Activated CD8-positive, alpha-beta T cell treated with anti-CD3 and anti-CD28 coated beads for 36 hours (primary cell): Measurements from ENCODE around the gene FOXP1. TPM values are rescaled to one million over a fixed set of nuclear protein-coding genes. Genes with fewer than 3 reads are reported as not detected.

Source experiments
- ATAC-seq: fragments of 200-7000 bp; cut with Tn5 transposase; one replicate; pipeline ENCODE4 v1.10.0; 2021; ENCODE audit warnings: mild to moderate bottlenecking, moderate library complexity
- CTCF ChIA-PET: fragments of 350-600 bp; sonication (Branson Sonifier 250); formaldehyde crosslinking; loops from one replicate; lab custom pipeline; 2021; ENCODE audit warnings: antibody characterized with exemption; lab: Charles Lee
- POLR2A ChIA-PET: fragments of 350-600 bp; sonication (Branson Sonifier 250); formaldehyde crosslinking; loops from one replicate; lab custom pipeline; 2021; ENCODE audit warnings: antibody characterized with exemption; lab: Charles Lee
- DNase-seq: peaks from one replicate; pipeline ENCODE4 v3.0.0-alpha.2; 2020
- H3K27ac Mint-ChIP-seq: one replicate; pipeline ENCODE4 v1.8.0; 2021; ENCODE audit warnings: mild to moderate bottlenecking, mixed read lengths
- H3K27me3 Mint-ChIP-seq: one replicate; pipeline ENCODE4 v1.8.0; 2021; ENCODE audit warnings: mixed read lengths
- H3K36me3 Mint-ChIP-seq: one replicate; pipeline ENCODE4 v1.8.0; 2021; ENCODE audit warnings: low read depth, mixed read lengths
- H3K4me1 Mint-ChIP-seq: one replicate; pipeline ENCODE4 v1.8.0; 2021; ENCODE audit warnings: low read depth, mixed read lengths
- H3K4me3 Mint-ChIP-seq: one replicate; pipeline ENCODE4 v1.8.0; 2021; ENCODE audit warnings: mild to moderate bottlenecking, moderate library complexity, mixed read lengths
- H3K9me3 Mint-ChIP-seq: one replicate; pipeline ENCODE4 v1.8.0; 2021; ENCODE audit warnings: mixed read lengths
- intact Hi-C: fragments of 100-400 bp; cut with micrococcal nuclease; formaldehyde crosslinking; loops from one replicate; pipeline ENCODE4 v1.10.0; 2022
- total RNA-seq, 2 experiments: library from RNA; stranded (reverse); gene quantifications; one replicate each; pipeline ENCODE4 v1.2.3, GENCODE V29; 2021
- TF ChIP-seq, protein P1 (sequence below): fragments of 200-600 bp; IDR thresholded peaks from one replicate; pipeline ENCODE4 v1.8.0; 2022; ENCODE audit warnings: antibody characterized with exemption, mild to moderate bottlenecking

The FOXP1 gene
- total RNA-seq, 2 experiments from 2014 or later, result 145 to 153 TPM

DNA sequence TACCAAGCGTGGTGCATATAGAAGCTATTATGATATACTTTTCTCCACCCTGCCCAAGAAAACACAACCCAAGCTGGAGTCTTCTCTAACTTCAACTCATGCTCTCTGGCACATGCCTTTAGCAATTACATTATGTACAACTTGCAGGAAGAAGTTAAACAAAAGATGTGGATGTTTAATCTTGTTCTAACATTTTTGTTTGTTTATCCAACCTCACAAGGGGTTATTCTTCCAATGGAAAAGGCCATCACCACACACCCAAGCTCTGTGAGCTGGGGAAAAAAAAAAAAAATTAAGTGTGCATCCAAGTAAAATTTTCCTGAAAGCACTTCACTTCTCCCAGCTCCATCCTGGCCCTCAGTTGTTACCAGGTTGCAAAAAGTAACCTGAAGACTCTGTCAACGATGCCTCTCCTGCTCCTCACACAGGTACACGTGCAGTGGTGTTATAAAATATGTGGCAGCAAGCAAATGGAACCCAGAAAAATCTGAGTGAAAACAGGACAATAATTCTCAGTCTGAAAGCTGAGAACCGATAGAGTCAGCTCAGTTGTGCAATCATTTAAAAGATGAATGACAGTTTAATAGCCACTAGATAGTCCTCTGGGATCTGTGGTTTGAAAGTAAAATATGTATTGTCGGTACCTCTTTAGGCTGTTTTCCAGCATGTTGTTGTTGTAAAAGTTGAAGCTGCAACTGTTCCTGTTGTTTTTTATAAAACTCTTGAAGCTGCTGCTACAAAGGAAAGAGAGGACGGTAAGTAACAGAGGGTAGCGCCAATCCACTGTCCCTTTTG lies 531.4 kb downstream of the FOXP1 start:
- POLR2A ChIA-PET, result interaction anchor here (1.1 to 3.6 kb wide), 3 partner anchors 10 to 70 kb away, joined by 3 to 39 read pairs (median 3); no protein-coding TSS in a partner anchor
- no peak for ATAC-seq
- TF ChIP-seq, protein P1, sequence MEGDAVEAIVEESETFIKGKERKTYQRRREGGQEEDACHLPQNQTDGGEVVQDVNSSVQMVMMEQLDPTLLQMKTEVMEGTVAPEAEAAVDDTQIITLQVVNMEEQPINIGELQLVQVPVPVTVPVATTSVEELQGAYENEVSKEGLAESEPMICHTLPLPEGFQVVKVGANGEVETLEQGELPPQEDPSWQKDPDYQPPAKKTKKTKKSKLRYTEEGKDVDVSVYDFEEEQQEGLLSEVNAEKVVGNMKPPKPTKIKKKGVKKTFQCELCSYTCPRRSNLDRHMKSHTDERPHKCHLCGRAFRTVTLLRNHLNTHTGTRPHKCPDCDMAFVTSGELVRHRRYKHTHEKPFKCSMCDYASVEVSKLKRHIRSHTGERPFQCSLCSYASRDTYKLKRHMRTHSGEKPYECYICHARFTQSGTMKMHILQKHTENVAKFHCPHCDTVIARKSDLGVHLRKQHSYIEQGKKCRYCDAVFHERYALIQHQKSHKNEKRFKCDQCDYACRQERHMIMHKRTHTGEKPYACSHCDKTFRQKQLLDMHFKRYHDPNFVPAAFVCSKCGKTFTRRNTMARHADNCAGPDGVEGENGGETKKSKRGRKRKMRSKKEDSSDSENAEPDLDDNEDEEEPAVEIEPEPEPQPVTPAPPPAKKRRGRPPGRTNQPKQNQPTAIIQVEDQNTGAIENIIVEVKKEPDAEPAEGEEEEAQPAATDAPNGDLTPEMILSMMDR, result no peak
- Mint-ChIP-seq H3K27me3 (no peaks in the 10 kb centered on the region), H3K9me3 (no peaks in the 10 kb centered on the region), H3K27ac (peak overlapping the region; percentile 90), H3K4me1 (peaks cover 100% of the 10 kb centered on the region), H3K4me3 (no peak overlapping the region), H3K36me3 (peaks cover 83% of the 10 kb centered on the region)
- CTCF ChIA-PET, result interaction anchor here (1.5 to 1.6 kb wide), 4 partner anchors 9 to 534 kb away, joined by 3 to 5 read pairs (median 4); no protein-coding TSS in a partner anchor
- no peak for DNase-seq
- intact Hi-C loops, result no loop called here

DNA sequence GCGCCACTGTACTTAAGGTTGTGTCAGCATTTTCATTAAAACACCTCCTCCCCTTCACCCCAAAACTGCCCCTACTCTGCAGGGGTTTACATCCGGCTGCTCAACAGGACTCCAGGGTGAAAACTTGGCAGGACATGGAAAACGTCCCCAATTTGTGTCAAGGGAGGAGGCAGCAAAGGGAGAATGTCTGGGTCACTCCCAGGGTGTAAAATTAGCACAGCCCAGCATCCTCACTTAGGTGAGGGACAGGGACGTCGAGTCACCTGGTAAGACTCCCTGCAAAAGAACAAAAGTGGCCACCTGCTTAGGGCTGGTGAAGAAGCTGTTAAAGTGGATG lies 532.3 kb downstream of the FOXP1 start:
- DNase-seq (no peak), ATAC-seq (no peak)
- peaks cover 85% of the 10 kb centered on the region for H3K36me3 Mint-ChIP-seq
- H3K9me3 Mint-ChIP-seq, result no peaks in the 10 kb centered on the region
- CTCF ChIA-PET, result interaction anchor here (1.2 to 1.8 kb wide), 6 partner anchors 10 to 535 kb away, joined by 3 to 5 read pairs (median 4); no protein-coding TSS in a partner anchor
- H3K27ac Mint-ChIP-seq, result peak overlapping the region; percentile 90
- H3K4me3 Mint-ChIP-seq, result peak overlapping the region; percentile 16
- TF ChIP-seq, protein P1, result no peak
- POLR2A ChIA-PET, result interaction anchor here (1.0 to 3.6 kb wide), 6 partner anchors 11 to 249 kb away, joined by 3 to 39 read pairs (median 4); no protein-coding TSS in a partner anchor
- intact Hi-C loops, result no loop called here
- peaks cover 100% of the 10 kb centered on the region for H3K4me1 Mint-ChIP-seq
- H3K27me3 Mint-ChIP-seq, result no peaks in the 10 kb centered on the region

GRCh38 chr3:71050538-71051258 lies 532.8 kb downstream of the FOXP1 start:
- CTCF ChIA-PET, result interaction anchor here (1.2 to 1.8 kb wide), 6 partner anchors 11 to 536 kb away, joined by 3 to 5 read pairs (median 4); no protein-coding TSS in a partner anchor
- peak; percentile 87 for ATAC-seq
- peak overlapping the region; percentile 90 for H3K27ac Mint-ChIP-seq
- TF ChIP-seq, protein P1, result no peak
- H3K36me3 Mint-ChIP-seq, result peaks cover 90% of the 10 kb centered on the region
- POLR2A ChIA-PET, result interaction anchor here (1.0 to 3.6 kb wide), 7 partner anchors 10 to 250 kb away, joined by 3 to 39 read pairs (median 4); no protein-coding TSS in a partner anchor
- intact Hi-C loops, result no loop called here
- peak overlapping the region; percentile 16 for H3K4me3 Mint-ChIP-seq
- no peaks in the 10 kb centered on the region for H3K27me3 Mint-ChIP-seq
- H3K4me1 Mint-ChIP-seq, result peaks cover 100% of the 10 kb centered on the region
- H3K9me3 Mint-ChIP-seq, result no peaks in the 10 kb centered on the region
- DNase-seq, result peak; percentile 80

GRCh38 chr3:71050166-71050537 lies 533.4 kb downstream of the FOXP1 start:
- no peak overlapping the region for H3K4me3 Mint-ChIP-seq
- peaks cover 93% of the 10 kb centered on the region for H3K36me3 Mint-ChIP-seq
- no peak for ATAC-seq
- POLR2A ChIA-PET, result interaction anchor here (1.0 to 1.6 kb wide), 4 partner anchors 9 to 250 kb away, joined by 3 to 7 read pairs (median 5); no protein-coding TSS in a partner anchor
- CTCF ChIA-PET, result interaction anchor here (1.2 to 1.8 kb wide), 3 partner anchors 13 to 43 kb away, joined by 4 to 5 read pairs (median 4); no protein-coding TSS in a partner anchor
- no peak for DNase-seq
- no peaks in the 10 kb centered on the region for H3K9me3 Mint-ChIP-seq
- TF ChIP-seq, protein P1, result no peak
- H3K27ac Mint-ChIP-seq, result peak overlapping the region; percentile 90
- intact Hi-C loops, result no loop called here
- no peaks in the 10 kb centered on the region for H3K27me3 Mint-ChIP-seq
- H3K4me1 Mint-ChIP-seq, result peaks cover 100% of the 10 kb centered on the region
